Adrenal gland (tissue), 12 donors: ENCODE data around the gene QKI. TPM values are rescaled to one million over a fixed set of nuclear protein-coding genes. Genes with fewer than 3 reads are reported as not detected.

Experiments used
- DNase-seq, 7 donors: peaks; one replicate each; pipeline ENCODE4 v3.0.0-alpha.2; 2019 to 2020
- H3K27ac ChIP-seq, 5 donors: fragments of 200-600 bp; sonication (generic) in 4 of 5; 1 replicate in 3 of 5; 2 replicates in 2 of 5; pipeline versions ENCODE4 v1.5.1 to v1.8.0; 2016 to 2020; ENCODE audit warnings: mild to moderate bottlenecking in 1 of 5
- H3K27me3 ChIP-seq: fragments of 200-600 bp; 2 replicates; pipeline ENCODE4 v1.8.0; 2021
- H3K36me3 ChIP-seq, 2 donors: fragments of 200-600 bp; replicated peaks in 1 of 2; 1 replicate in 1 of 2; 2 replicates in 1 of 2; pipeline versions ENCODE4 v1.5.1 to v1.8.0; 2018 to 2022
- H3K4me1 ChIP-seq, 2 donors: fragments of 200-600 bp; replicated peaks in 1 of 2; 1 replicate in 1 of 2; 2 replicates in 1 of 2; pipeline versions ENCODE4 v1.5.1 to v1.8.0; 2018 to 2021
- H3K4me3 ChIP-seq, 4 donors: fragments of 200-600 bp; sonication (generic) in 3 of 4; one replicate each; pipeline ENCODE4 v1.5.1; 2016 to 2018
- H3K9me3 ChIP-seq, 3 donors: fragments of 200-600 bp; sonication (generic) in 1 of 3; replicated peaks in 1 of 3; 1 replicate in 2 of 3; 2 replicates in 1 of 3; pipeline versions ENCODE4 v1.5.1 to v1.8.0; 2016 to 2021
- POLR2A ChIP-seq, 2 donors: fragments of 450-650 bp; IDR thresholded peaks; one replicate each; pipeline ENCODE4 v1.6.1; 2017; ENCODE audit warnings: antibody characterized with exemption in 2 of 2, mild to moderate bottlenecking in 2 of 2, moderate library complexity in 1 of 2
- WGBS, 4 donors: extraction: QIAGEN DNeasy Blood & Tissue Kit in 2 of 4; methylation state at CpG; one replicate each; pipeline versions ENCODE4 v1.1.5 to v1.1.7; 2013 to 2017; 5-methylcytosine and 5-hydroxymethylcytosine counted together
- intact Hi-C, 2 donors: fragments of 100-400 bp; cut with DNase I; formaldehyde crosslinking; loops; one replicate each; pipeline versions ENCODE4 v1.14.1 to v1.15.0; 2022 to 2023
- polyA plus RNA-seq, 3 donors: library from polyadenylated mRNA; stranded (reverse); fragments of 200-250 nt in 2 of 3; fragments of 350-450 nt in 1 of 3; fragmentation: Illumina TruSeq in 1 of 3; extraction: RNeasy Lipid Tissue Mini Kit (QIAGEN cat#74804) in 1 of 3; gene quantifications; one replicate each; pipeline ENCODE4 v1.2.3, GENCODE V29; 2013 to 2014
- total RNA-seq, 9 donors: library from RNA; depleted of rRNA in 4 of 9; stranded (reverse); fragments of >200 nt in 4 of 9; fragments of 120-200 nt in 1 of 9; fragmentation: NEBNext Ultra II Directional in 1 of 9; extraction: Animal tissue kit (Norgen Biotek cat#: 25700) in 1 of 9; gene quantifications; one replicate each; pipeline versions ENCODE4 v1.1.0 to v1.2.4, GENCODE V29; 2013 to 2023
- TF ChIP-seq, protein P1 (sequence below), 6 experiments: fragments of 450-650 bp in 4 of 6; fragments of 200-600 bp in 2 of 6; sonication (generic) in 1 of 6; IDR thresholded peaks; 1 replicate in 5 of 6; 2 replicates in 1 of 6; pipeline versions ENCODE4 v1.5.1 to v1.8.0; 2016 to 2021; ENCODE audit warnings: antibody characterized with exemption in 6 of 6, mild to moderate bottlenecking in 2 of 6, moderate library complexity in 1 of 6
- donor health status: healthy with polysubstance abuse.
- donor health status: Bipolar disorder and iron deficiency.
- donor health status: DM: yes; HTN: yes; CAD: no.
- donor health status: DM: no; HTN: no; CAD: no.
- donor health status: DM: no; HTN: no; CAD: no.
- donor health status: DM: yes; HTN: yes; CAD: no.

Gene QKI
- total and polyA plus RNA-seq, 12 donors: 10.3 to 207 (median 130) TPM

DNA sequence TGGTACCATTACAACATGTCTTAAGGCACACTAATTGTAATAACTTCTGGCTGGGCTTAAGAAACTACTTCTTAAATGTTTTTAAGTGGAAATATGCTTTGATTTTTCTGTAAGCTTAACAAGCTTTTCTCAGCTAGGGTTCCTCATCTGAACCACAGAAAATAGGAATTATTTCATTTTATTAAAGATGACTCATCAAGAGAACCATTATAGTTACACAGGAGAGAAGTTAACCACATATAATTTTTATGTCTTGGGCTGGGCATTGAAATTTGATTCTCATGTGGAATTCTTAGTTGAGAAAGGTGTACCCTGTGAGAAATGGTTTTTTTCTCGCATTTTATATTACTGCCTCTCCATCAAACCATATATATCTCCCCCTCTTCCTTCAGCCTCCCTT is 75.1 kb downstream of the QKI start:
- intact Hi-C loops: no loop called here
- no peak for DNase-seq
- peaks cover 19 to 73% of the 10 kb centered on the region in 2 donors for H3K4me1 ChIP-seq
- H3K9me3 ChIP-seq: no peaks in the 10 kb centered on the region
- no peak for TF ChIP-seq POLR2A (IDR thresholded peaks at IDR 0.05)
- TF ChIP-seq, protein P1, sequence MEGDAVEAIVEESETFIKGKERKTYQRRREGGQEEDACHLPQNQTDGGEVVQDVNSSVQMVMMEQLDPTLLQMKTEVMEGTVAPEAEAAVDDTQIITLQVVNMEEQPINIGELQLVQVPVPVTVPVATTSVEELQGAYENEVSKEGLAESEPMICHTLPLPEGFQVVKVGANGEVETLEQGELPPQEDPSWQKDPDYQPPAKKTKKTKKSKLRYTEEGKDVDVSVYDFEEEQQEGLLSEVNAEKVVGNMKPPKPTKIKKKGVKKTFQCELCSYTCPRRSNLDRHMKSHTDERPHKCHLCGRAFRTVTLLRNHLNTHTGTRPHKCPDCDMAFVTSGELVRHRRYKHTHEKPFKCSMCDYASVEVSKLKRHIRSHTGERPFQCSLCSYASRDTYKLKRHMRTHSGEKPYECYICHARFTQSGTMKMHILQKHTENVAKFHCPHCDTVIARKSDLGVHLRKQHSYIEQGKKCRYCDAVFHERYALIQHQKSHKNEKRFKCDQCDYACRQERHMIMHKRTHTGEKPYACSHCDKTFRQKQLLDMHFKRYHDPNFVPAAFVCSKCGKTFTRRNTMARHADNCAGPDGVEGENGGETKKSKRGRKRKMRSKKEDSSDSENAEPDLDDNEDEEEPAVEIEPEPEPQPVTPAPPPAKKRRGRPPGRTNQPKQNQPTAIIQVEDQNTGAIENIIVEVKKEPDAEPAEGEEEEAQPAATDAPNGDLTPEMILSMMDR (IDR thresholded peaks at IDR 0.05): no peak
- H3K36me3 ChIP-seq: no peaks in the 10 kb centered on the region
- no peak overlapping the region for H3K4me3 ChIP-seq
- no peaks in the 10 kb centered on the region for H3K27me3 ChIP-seq
- 95 to 100% (median 98%) methylated on average over 1 of the region's 1 CpG for WGBS, 4 donors
- H3K27ac ChIP-seq: no peak overlapping the region

DNA sequence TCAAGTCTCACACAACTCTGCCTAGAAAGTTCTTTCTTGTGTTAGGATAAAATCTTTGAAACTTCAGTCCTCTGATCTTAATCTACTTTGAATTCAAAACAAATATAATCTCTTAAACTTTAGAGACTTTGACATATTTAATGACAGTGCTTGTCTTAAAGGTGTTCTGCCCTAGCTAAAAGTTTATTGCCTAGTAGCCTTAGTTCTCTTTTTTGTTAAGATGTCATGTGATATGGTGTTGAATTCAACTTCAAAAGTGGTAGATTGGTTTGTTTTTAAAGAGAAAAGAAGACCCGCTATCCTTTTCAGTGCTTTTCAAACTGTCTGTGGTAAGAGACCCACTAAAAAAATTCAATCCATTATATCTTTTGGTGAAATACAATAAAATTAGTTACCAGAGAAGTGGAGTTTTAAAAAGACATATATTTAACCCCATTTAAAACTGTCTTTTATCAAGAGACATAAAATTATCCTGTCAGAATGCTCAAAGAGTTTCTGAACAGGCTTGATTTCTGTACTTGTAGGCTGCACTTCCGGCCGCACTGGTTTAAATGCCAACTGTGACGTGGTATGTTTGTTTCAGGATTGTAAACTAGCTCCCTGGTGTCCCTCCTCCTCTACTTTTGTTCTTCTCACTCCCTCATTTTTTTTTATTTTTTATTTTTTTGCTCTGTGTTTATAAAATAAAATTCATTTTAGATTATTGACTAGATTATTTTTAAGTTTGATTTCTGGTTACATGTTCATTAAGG is 76.5 kb downstream of the QKI start:
- Histone ChIP-seq H3K4me1 (peaks cover 21 to 79% of the 10 kb centered on the region in 2 donors), H3K36me3 (no peaks in the 10 kb centered on the region), H3K27me3 (no peaks in the 10 kb centered on the region), H3K27ac (peak overlapping the region in 3 of 5 donors; percentile 17 to 61 (median 31)), H3K9me3 (no peaks in the 10 kb centered on the region), H3K4me3 (no peak overlapping the region)
- TF ChIP-seq, protein P1 (IDR thresholded peaks at IDR 0.05): no peak
- TF ChIP-seq POLR2A (IDR thresholded peaks at IDR 0.05): no peak
- intact Hi-C loops: no loop called here
- WGBS, 4 donors: 47 to 56% (median 49%) methylated on average over 4 of the region's 4 CpGs
- peak; percentile 59 to 90 (median 74) for DNase-seq

DNA sequence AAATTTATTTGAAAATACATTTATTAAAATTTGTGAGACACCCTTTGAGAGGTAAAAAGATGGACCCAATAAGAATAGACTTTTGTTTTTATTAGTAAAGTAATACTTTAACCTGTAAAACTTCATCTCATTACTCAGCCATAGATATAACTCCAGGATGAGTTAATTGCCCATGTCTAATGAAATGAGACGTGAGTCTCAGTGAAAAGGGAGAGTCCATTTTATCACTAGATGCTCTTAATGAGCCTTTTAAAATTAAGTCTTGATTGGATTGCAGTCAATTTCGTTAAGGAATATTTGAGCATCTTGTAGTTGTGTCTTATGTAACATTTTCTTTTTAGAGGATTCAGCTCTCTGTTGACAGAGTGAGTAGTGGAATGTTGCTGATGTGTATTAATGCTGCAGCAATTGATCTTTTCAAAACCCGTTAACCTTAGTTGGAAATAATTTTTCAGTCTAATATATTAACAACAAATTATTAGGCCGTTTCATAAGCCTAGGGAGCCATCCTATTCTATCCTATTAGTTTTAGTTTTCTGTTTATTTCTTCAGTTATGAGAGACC is 77.3 kb downstream of the QKI start:
- Histone ChIP-seq H3K9me3 (no peaks in the 10 kb centered on the region), H3K27me3 (no peaks in the 10 kb centered on the region), H3K36me3 (no peaks in the 10 kb centered on the region), H3K4me1 (peaks cover 19 to 71% of the 10 kb centered on the region in 2 donors), H3K4me3 (no peak overlapping the region), H3K27ac (peak overlapping the region in 1 of 5 donors; percentile 0)
- intact Hi-C loops: no loop called here
- DNase-seq: no peak
- WGBS, 4 donors: 83 to 90% (median 86%) methylated on average over 4 of the region's 4 CpGs
- TF ChIP-seq, protein P1 (IDR thresholded peaks at IDR 0.05): no peak
- TF ChIP-seq POLR2A (IDR thresholded peaks at IDR 0.05): no peak

DNA sequence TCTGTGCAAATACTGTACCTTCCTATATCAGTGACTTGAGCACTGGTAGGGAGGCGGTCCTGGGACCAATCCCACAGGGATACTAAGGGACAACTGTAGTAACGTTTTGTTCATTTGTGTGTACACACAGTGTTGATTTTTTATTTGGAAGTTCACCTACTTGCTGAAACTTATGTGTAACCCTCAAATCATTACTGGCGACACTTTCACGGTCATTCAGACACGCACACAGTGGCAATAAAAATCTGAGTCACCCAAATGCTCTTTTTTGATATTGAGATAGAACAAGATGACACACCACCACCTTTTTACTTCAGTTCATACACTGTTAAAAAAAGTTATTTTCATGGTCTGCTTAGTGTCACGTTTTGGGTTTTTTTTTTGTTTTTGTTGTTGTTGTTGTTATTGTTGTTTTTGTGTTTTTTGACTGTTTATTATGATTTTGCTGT is 79.8 kb downstream of the QKI start:
- 47 to 58% (median 52%) methylated on average over 6 of the region's 6 CpGs for WGBS, 4 donors
- TF ChIP-seq POLR2A (IDR thresholded peaks at IDR 0.05): no peak
- TF ChIP-seq, protein P1 (IDR thresholded peaks at IDR 0.05): no peak
- Histone ChIP-seq H3K4me1 (peaks cover 19 to 58% of the 10 kb centered on the region in 2 donors), H3K9me3 (no peaks in the 10 kb centered on the region), H3K27ac (peak overlapping the region in 1 of 5 donors; percentile 9), H3K27me3 (no peaks in the 10 kb centered on the region), H3K4me3 (no peak overlapping the region), H3K36me3 (no peaks in the 10 kb centered on the region)
- intact Hi-C loops: no loop called here
- DNase-seq: peak in 4 of 7 donors; percentile 36 to 51 (median 42)
